ENCODE results near the gene KIF3B. TPM values are rescaled to one million over a fixed set of nuclear protein-coding genes. Genes with fewer than 3 reads are reported as not detected.
A peak's percentile ranks its signal among the peaks of the same experiment; 100 is the strongest.
"Not testable (repeated sequence)": the region's sequence is repeated elsewhere in the genome, so short reads cannot be mapped to it uniquely, and the experiment has no call there.

Gene KIF3B
- total RNA-seq, 2 experiments from 2014 or later, result 16.1 to 16.9 TPM

DNA sequence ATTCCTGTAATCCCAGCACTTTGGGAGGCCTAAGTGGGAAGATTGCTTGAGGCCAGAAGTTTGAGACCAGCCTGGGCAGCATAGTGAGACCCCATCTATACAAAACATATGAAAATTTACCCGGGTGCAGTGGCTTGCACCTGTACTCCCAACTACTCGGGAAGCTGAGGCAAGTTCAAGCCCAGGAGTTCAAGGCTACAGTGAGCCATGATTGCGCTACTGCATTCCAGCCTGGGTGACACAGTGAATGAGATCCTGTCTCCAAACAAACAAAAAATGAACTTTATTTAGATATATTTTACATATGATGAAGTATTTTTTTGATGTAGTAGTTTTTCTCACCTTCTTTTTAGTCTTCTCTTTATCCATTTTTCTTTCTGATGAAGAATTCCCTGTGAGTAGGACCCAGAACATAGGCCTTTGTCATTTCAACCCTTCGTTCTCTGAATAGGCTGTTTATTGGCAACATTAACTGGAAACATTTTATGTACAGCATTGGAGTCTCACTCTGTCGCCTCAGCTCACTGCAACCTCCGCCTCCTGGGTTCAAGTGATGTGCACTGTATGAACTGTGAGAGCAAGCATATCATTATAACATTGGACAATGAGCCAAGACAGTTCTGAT lies 10.9 kb downstream of the KIF3B start:
- Mint-ChIP-seq H3K36me3 (ENCODE audit: low read depth) (peaks cover 11% of the 10 kb centered on the region), H3K9me3 (no peaks in the 10 kb centered on the region), H3K27me3 (no peaks in the 10 kb centered on the region), H3K4me1 (peaks cover 34% of the 10 kb centered on the region), H3K27ac (no peak overlapping the region), H3K4me3 (no peak overlapping the region)
- no peak for DNase-seq
- CTCF ChIA-PET, result interaction anchor here (0.7 to 2.1 kb wide), 4 partner anchors 10 to 326 kb away, joined by 3 to 9 read pairs (median 3); no protein-coding TSS in a partner anchor
- POLR2A ChIA-PET, result no interaction called here

DNA sequence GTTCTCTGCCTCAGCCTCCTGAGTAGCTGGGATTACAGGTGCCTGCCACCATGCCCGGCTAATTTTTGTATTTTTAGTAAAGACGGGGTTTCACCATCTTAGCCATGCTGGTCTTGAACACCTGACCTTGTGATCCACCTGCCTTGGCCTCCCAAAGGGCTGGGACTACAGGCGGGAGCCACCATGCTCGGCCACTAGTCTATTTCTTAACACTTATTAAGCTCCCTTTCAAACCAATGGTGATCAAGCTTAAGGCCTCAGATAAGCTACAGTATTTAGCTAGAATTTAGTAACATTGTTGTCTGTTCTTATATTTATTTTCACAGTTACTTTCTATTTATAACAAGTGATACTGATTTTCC lies 11.8 kb downstream of the KIF3B start:
- H3K27ac Mint-ChIP-seq, H3K27me3 Mint-ChIP-seq, H3K9me3 Mint-ChIP-seq, POLR2A ChIA-PET, DNase-seq, H3K4me3 Mint-ChIP-seq: not testable (repeated sequence)
- peaks cover 31% of the 10 kb centered on the region for H3K4me1 Mint-ChIP-seq
- H3K36me3 Mint-ChIP-seq (ENCODE audit: low read depth), result peaks cover 11% of the 10 kb centered on the region
- CTCF ChIA-PET, result interaction anchor here (0.6 to 2.1 kb wide), 5 partner anchors 9 to 438 kb away, joined by 3 to 9 read pairs (median 3); no protein-coding TSS in a partner anchor

DNA sequence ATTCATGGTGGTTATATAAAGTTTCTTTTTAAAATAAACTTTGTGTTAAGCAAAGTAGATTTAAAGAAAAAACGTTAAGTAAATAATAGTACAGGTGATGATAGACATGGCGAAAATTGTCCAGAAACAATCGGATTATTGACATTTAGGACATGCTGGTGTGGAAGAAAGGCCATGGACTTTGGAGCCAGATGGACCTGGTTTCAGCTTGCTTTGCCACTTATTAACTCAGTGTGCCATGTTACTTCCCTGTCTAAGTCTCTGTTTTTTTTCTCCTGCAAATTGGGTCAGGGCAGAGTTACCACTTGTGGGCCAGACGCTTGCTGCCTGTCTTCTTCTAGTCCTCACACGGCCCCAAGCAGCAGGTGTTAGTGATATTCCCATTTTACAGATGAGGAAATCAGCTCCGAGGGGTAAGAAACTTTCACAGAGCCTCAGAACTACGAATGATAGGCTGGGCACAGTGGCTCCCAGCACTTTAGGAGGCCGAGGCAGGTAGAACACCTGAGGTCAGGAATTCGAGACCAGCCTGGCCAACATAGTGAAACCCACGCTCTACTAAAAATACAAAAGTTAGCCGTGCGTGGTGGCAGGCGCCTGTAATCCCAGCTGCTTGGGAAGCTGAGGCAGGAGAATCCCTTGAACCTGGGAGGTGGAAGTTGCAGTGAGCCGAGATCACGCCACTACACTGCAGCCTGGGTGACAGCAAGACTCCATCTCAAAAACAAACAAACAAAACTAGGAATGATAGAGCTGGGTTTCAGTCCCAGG lies 12.4 kb downstream of the KIF3B start:
- H3K9me3 Mint-ChIP-seq, result no peaks in the 10 kb centered on the region
- no peak overlapping the region for H3K4me3 Mint-ChIP-seq
- H3K27ac Mint-ChIP-seq, result no peak overlapping the region
- DNase-seq, result no peak
- H3K4me1 Mint-ChIP-seq, result peaks cover 25% of the 10 kb centered on the region
- POLR2A ChIA-PET, result no interaction called here
- peaks cover 11% of the 10 kb centered on the region for H3K36me3 Mint-ChIP-seq (ENCODE audit: low read depth)
- H3K27me3 Mint-ChIP-seq, result no peaks in the 10 kb centered on the region
- CTCF ChIA-PET, result interaction anchor here (0.6 to 2.1 kb wide), 4 partner anchors 8 to 437 kb away, joined by 3 to 9 read pairs (median 4); no protein-coding TSS in a partner anchor

DNA sequence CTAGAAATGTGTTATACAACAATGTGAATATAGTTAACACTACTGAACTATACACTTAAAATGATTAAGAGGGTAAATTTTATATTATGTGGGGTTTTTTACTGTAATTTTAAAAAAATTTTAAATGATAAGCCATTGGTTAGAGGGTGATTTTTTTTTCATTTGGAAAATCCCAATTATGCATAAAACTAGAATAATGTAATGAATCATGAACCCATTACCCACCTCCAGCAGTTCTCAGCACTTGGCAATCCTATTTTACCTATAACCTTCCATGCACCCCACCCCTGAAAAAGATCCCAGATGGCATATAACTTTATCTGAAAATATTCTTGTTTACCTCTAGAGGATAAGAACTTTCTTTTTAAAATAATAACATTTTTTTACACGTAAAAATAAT lies 13.7 kb downstream of the KIF3B start:
- DNase-seq, result no peak
- POLR2A ChIA-PET, result no interaction called here
- Mint-ChIP-seq H3K4me1 (peaks cover 12% of the 10 kb centered on the region), H3K9me3 (no peaks in the 10 kb centered on the region), H3K27me3 (no peaks in the 10 kb centered on the region), H3K27ac (no peak overlapping the region), H3K36me3 (ENCODE audit: low read depth) (peaks cover 11% of the 10 kb centered on the region), H3K4me3 (no peak overlapping the region)
- CTCF ChIA-PET, result interaction anchor here (0.6 kb wide), 1 partner anchor 69 kb away, joined by 3 read pairs; no protein-coding TSS in a partner anchor

DNA sequence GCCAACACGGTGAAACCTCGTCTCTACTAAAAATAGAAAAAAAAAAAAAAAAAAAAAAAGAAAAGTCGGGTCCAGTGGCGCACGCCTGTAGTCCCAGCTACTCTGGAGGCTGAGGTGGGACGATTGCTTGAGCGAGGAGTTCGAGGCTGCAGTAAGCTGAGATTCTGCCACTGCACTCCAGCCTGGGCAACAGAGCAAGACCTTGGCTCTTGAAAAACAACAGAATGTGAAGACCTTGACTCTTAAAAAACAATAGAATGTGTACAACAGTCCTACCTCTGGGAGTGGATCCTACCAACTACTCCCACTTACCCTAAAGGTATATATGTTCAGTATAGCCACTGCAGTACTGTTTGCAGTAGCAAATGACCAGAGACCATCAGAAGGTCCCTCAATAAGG lies 15.1 kb downstream of the KIF3B start:
- ChIA-PET CTCF (interaction anchor here (0.6 to 0.9 kb wide), 3 partner anchors 9 to 506 kb away, joined by 3 to 6 read pairs (median 3); no protein-coding TSS in a partner anchor), POLR2A (no interaction called here)
- H3K9me3 Mint-ChIP-seq, result no peaks in the 10 kb centered on the region
- H3K27ac Mint-ChIP-seq, result peak overlapping the region; percentile 13
- no peak for DNase-seq
- peaks cover 12% of the 10 kb centered on the region for H3K36me3 Mint-ChIP-seq (ENCODE audit: low read depth)
- peaks cover 6% of the 10 kb centered on the region for H3K4me1 Mint-ChIP-seq
- H3K4me3 Mint-ChIP-seq, result no peak overlapping the region
- H3K27me3 Mint-ChIP-seq, result no peaks in the 10 kb centered on the region

DNA sequence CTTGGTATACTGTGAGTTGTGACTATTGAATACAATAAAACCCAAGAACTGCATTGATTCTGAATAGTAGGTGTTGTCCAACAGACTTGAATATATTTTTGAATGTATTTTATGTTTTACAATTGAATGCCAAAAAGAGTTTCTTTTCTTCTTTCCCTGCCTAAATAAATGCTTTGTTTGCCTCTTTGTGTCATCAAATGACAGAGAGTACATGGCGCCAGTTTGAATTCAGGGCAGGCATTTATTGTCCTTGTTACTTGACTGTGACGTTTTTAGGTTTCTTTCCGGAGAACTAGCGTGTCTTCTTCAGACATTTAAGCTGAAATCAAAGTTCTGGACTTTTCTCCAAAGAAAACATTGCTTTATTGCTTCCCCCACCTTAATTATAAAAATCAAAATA lies 16.6 kb downstream of the KIF3B start:
- POLR2A ChIA-PET, result no interaction called here
- CTCF ChIA-PET, result interaction anchor here (1.2 kb wide), 1 partner anchor 9 kb away, joined by 4 read pairs; no protein-coding TSS in a partner anchor
- H3K36me3 Mint-ChIP-seq (ENCODE audit: low read depth), result peaks cover 9% of the 10 kb centered on the region

DNA sequence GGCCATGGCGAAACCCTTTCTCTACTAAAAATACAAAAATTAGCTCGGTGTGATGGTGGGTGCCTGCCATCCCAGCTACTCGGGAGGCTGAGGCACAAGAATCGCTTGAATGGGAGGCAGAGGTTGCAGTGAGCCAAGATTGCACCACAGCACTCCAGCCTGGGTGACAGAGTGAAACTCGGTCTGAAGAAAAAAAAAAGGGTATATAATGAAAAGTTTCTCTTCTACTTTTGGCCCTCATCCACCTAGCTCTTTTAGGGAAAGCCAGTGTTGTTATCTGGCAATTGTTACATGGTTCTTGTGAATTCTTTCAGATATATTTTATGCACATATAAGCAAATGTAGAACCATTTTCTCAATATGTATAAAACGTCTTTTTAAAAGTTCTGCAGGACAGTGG lies 19.0 kb downstream of the KIF3B start:
- ChIA-PET CTCF (no interaction called here), POLR2A (no interaction called here)
- DNase-seq, result no peak
- no peaks in the 10 kb centered on the region for H3K9me3 Mint-ChIP-seq
- H3K27me3 Mint-ChIP-seq, result no peaks in the 10 kb centered on the region
- H3K27ac Mint-ChIP-seq, result no peak overlapping the region
- H3K4me3 Mint-ChIP-seq, result no peak overlapping the region
- peaks cover 10% of the 10 kb centered on the region for H3K4me1 Mint-ChIP-seq
- peaks cover 1% of the 10 kb centered on the region for H3K36me3 Mint-ChIP-seq (ENCODE audit: low read depth)

More for the DNA sequence above, 16.6 kb downstream of the KIF3B start:
- Mint-ChIP-seq H3K27ac (no peak overlapping the region), H3K9me3 (no peaks in the 10 kb centered on the region), H3K27me3 (no peaks in the 10 kb centered on the region), H3K4me1 (peaks cover 4% of the 10 kb centered on the region), H3K4me3 (no peak overlapping the region)
- no peak for DNase-seq

DNA sequence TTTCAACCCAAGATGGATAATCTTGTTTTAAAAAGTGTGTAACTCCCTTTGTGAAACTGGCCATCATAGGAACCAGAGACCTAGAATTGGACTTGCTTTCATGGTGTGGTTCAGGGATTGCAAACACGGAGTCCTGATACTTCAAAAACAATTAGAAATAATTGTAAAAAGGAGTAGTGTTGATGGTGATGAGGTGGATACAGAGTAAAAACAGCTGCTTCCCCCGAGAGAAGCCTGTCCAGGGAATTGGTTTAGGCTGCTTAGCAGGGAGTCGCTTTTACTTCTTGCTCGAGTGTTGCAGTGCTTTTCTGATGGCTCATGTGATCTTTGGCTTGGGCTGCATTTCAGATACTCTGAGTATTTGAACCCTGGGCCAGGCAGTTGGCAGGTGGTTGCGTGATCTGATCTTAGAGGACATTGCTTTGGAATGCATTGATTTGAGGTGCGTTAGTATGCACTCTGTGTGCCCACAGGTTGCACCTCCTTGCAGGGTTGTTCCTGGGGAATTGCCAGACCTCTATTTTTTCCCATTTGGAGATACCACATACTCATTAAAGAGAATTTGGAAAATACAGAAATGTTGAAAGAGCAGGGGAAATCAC lies 19.5 kb downstream of the KIF3B start:
- no peak overlapping the region for H3K4me3 Mint-ChIP-seq
- CTCF ChIA-PET, result no interaction called here

DNA sequence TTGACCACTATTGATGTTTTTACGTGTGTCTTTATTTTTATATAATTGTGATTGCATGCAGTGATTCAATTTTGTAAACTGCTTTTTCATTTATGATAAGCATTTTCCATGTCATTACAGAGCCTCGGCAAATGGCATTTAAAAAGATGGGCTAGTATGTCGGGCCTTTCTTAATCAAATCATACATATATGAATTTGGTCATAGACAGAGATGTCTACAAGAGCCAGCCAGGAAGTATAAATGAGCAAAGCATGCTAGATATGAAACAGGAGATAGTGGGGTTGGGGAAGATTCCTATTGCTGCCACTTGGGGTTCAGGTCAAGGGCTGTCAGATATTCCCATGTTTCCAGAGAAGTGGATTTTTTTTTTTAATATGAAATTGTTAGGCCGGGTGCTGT lies 20.0 kb downstream of the KIF3B start:
- POLR2A ChIA-PET, result no interaction called here
- no peak for DNase-seq
- Mint-ChIP-seq H3K4me1 (peaks cover 18% of the 10 kb centered on the region), H3K36me3 (ENCODE audit: low read depth) (peaks cover 7% of the 10 kb centered on the region), H3K4me3 (no peak overlapping the region), H3K9me3 (no peaks in the 10 kb centered on the region), H3K27ac (no peak overlapping the region), H3K27me3 (no peaks in the 10 kb centered on the region)
- CTCF ChIA-PET, result interaction anchor here (2.1 kb wide), 1 partner anchor 8 kb away, joined by 9 read pairs; no protein-coding TSS in a partner anchor

More for the DNA sequence above, 19.5 kb downstream of the KIF3B start:
- Mint-ChIP-seq H3K36me3 (ENCODE audit: low read depth) (peaks cover 5% of the 10 kb centered on the region), H3K27ac (no peak overlapping the region), H3K27me3 (no peaks in the 10 kb centered on the region), H3K4me1 (peaks cover 15% of the 10 kb centered on the region), H3K9me3 (no peaks in the 10 kb centered on the region)
- POLR2A ChIA-PET, result no interaction called here
- DNase-seq, result no peak

DNA sequence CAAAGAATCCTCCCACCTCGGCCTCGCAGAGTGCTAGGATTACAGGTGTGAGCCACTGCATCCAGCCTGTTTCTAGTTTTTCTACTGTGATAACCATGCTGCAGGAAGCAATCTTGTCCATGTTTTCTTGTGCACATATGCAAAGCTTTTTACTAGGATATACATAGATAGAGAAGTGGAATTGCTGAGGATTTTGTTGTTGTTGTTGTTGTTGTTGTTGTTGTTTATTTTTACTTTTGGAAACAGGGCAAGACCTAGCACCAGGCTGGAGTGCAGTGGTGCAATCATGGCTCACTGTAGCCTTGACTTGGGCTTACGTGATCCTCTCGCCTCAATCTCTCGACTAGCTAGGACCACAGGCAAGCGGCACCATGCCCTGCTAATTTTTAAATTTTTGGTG lies 23.2 kb downstream of the KIF3B start:
- no peak overlapping the region for H3K4me3 Mint-ChIP-seq
- H3K4me1 Mint-ChIP-seq, result peaks cover 22% of the 10 kb centered on the region
- no peaks in the 10 kb centered on the region for H3K27me3 Mint-ChIP-seq
- no peak for DNase-seq
- no peak overlapping the region for H3K27ac Mint-ChIP-seq
- H3K9me3 Mint-ChIP-seq, result no peaks in the 10 kb centered on the region
- CTCF ChIA-PET, result interaction anchor here (0.7 to 1.3 kb wide), 2 partner anchors 9 to 15 kb away, joined by 3 read pairs; no protein-coding TSS in a partner anchor
- POLR2A ChIA-PET, result no interaction called here
- peaks cover 7% of the 10 kb centered on the region for H3K36me3 Mint-ChIP-seq (ENCODE audit: low read depth)

DNA sequence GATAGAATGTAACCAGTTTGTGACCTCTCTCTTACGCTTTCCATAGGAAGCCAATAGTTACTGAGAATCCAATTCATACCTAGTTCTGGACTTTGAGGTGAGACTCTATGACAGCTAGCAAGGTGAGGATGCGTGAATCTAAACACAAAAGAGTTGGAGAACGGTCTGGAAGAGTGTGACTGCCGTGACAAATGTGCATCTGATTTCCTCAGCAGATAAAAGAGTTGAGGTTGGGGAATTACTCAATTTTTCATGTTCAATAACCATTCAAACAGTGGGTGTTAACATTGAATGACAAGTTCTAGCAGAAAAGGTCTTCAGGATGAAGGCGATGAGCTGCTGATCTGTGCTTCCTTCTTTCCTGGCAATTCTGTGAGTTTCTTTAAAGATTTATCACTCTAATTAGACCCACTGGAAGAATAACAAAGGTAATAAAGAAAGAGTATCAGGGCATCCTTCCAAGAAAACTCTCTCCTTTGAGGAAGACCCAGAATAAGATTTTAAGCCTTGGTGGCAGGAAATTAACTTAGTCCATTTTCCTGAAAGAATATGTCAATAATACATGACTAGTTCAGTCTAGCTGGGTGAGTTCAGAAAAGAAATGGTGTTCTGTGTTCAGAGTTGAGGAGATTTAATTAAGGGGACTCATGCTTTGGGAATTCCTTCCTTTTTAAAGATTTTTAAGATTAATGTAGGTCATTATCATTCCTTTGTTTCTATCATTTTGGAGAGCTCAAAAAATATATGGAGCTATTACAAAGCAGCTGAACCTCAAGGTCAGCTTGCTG lies 24.5 kb downstream of the KIF3B start:
- H3K27me3 Mint-ChIP-seq, result no peaks in the 10 kb centered on the region
- CTCF ChIA-PET, result interaction anchor here (0.5 to 1.3 kb wide), 4 partner anchors 12 to 364 kb away, joined by 3 to 4 read pairs (median 3); no protein-coding TSS in a partner anchor

DNA sequence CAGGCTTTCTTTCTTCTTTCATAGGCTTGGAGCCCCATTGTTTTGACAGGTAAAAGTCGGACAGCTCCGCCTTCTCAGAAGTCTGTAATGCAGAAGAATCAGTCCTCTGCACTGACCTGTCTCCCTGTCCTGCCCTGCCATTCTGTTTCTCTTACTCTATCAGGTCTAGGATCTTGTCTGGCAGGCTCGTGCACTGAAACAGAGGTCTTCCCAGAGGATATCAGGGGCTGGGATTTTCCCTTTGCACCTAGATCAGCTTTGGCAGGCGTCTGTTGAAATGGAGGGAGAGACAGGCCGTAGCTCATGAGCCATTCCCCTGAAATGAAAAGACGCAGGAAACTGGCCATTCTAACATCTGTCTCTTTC lies 25.0 kb downstream of the KIF3B start:
- no peaks in the 10 kb centered on the region for H3K9me3 Mint-ChIP-seq
- ChIA-PET CTCF (interaction anchor here (0.5 to 1.0 kb wide), 3 partner anchors 13 to 364 kb away, joined by 3 to 4 read pairs (median 3); no protein-coding TSS in a partner anchor), POLR2A (no interaction called here)
- H3K36me3 Mint-ChIP-seq (ENCODE audit: low read depth), result peaks cover 6% of the 10 kb centered on the region
- no peaks in the 10 kb centered on the region for H3K27me3 Mint-ChIP-seq
- peaks cover 18% of the 10 kb centered on the region for H3K4me1 Mint-ChIP-seq
- no peak overlapping the region for H3K4me3 Mint-ChIP-seq
- DNase-seq, result no peak
- no peak overlapping the region for H3K27ac Mint-ChIP-seq

More for the DNA sequence above, 24.5 kb downstream of the KIF3B start:
- POLR2A ChIA-PET, result interaction anchor here (0.6 kb wide), 1 partner anchor 15 kb away, joined by 3 read pairs; no protein-coding TSS in a partner anchor
- H3K27ac Mint-ChIP-seq, result no peak overlapping the region
- H3K36me3 Mint-ChIP-seq (ENCODE audit: low read depth), result peaks cover 7% of the 10 kb centered on the region
- no peaks in the 10 kb centered on the region for H3K9me3 Mint-ChIP-seq
- H3K4me3 Mint-ChIP-seq, result no peak overlapping the region
- no peak for DNase-seq
- peaks cover 21% of the 10 kb centered on the region for H3K4me1 Mint-ChIP-seq
